Activated CD4-positive, alpha-beta T cell treated with anti-CD3 and anti-CD28 coated beads, Interleukin-2, amount 50 U/mL, for 24 hours (primary cell): ENCODE results near the gene TRPM2.
"Not testable (repeated sequence)": the region's sequence is repeated elsewhere in the genome, so short reads cannot be mapped to it uniquely, and the experiment has no call there.

ENCODE experiments used
- DNase-seq, 2 donors: peaks; one replicate each; pipeline ENCODE4 v3.0.0-alpha.2; 2020; ENCODE audit warnings: low read depth in 1 of 2, low spot score in 1 of 2

The TRPM2 gene

DNA sequence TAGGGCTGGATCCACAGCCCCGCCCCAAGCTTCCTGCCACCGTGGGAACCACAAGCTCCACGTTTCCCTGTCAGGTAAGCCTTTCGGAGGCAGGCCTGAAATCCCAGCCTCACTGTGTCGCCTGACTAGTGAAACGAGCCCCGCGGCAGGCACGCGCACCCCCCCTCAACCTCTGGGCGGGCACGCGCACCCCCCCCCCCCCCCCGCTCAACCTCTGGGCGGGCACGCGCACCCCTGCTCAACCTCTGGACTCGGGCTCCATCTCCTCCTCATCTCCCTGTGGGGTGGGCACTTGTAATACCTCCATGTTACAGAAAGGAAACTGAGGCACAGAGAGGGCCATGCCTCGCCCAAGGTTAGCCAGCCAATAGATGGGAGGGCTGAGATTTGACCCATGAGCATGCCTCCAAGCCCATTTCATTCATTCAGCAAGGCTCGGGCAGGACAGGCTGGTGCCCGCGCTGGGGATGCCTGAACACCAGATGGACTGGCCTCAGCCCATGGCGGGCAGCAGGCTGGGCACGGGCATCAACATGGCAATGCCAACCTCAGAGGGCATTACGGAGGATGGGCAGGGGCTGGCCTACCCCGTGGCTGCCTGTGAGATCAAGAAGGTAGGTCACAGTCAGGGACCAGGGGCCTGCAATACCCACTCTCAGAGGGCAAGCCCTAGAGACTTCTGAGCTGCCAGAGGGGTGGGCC lies 18.9 kb upstream of the TRPM2 start:
- DNase-seq = no peak

DNA sequence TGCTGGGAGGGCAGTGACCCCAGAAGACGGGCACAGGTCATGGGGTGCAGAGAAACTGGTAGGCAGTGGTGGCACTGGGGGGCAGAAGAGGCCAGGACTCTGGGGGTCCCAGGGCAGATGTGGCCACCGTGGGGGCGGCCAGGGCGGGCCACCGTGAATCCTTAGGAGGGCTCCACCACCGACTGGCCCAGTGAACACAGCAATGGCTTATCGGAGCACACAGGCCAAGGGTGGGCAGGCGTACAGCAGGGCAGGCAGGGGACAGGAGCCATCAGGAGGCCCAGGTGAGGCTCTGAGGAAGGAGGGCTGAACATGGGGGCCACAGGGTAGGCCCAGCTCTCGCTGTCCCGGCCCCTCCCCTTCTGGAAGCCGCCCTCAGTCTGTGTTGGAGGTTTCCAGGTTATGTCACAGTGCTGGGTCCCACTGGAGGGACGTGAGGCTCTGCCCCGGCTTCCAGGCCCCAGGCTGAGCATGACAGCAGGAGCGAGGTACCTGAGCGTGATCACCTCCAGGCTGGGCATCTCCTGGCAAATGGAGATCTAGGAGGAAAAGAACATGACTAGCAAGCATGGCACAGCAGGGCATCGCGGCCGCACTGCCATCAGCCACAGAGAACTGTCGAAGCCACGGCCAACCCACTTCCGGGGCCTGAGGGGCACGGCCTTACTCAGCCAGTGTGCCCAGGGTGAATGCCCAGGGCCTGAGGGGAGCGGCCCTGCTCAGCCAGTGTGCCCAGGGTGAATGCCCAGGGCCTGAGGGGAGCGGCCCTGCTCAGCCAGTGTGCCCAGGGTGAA lies 18.0 kb upstream of the TRPM2 start:
- no peak for DNase-seq

DNA sequence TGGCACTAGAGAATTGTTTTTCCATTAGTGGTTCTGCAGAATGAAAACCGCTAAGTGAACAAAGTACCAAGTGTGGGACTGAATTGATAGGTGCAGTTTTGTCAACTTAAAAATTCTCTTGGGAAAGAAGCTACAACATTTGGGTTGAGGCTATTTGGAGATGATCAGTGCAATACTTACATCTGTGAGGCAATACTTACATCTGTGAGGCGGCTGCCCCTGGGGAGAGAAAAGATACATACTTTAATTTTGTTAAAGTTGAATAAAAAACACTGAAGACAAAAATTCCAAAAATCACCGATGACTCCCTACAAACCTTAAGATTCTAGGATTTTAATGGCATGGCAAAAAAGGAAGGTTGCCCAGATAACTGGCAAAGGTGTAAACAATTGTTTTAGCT lies 16.0 kb upstream of the TRPM2 start:
- no peak for DNase-seq

DNA sequence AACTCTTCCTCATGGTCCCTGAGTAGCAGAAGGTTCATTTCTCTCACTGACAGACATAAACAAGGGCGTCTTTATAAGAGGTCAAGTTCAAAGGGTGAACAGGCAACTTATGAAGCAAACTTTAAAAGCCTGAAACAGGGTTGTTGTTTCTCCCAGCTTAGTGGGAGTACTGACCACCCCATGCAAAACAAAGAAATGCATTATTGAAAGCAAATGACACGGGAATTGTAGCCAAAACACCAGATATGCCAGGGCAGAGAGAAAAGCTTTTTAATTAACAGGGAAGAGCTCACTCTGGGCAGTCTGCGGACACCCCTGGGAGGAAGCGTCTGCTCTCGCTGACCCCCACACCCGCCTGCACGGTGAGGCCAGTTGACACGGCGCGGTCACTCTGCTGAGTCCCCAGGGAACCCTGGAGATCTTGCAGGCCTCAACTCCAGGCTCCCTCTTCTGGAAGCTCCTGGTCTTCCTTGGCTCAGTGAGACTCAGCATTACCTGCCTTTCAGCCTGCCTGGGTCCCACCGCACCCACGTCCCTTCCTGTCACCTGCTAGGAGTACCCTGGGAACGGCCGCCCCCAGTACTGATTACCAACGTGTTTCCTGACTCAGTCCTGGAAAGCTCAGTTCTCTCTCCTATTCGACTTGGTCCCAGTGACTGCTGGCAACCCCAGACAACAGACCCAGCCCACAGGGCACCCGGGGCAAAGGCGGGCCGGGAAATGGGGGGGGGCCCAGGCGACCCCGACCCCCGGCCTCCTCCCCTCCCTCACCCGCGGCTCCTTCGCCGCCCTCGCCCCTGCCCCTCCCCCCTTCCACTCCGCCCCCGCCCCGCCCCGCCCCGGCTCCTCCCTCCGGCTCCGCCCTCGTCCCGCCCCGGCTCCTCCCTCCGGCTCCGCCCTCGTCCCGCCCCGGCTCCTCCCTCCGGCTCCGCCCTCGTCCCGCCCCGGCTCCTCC lies 15.2 kb upstream of the TRPM2 start:
- peak; percentile 13 to 14 for DNase-seq

DNA sequence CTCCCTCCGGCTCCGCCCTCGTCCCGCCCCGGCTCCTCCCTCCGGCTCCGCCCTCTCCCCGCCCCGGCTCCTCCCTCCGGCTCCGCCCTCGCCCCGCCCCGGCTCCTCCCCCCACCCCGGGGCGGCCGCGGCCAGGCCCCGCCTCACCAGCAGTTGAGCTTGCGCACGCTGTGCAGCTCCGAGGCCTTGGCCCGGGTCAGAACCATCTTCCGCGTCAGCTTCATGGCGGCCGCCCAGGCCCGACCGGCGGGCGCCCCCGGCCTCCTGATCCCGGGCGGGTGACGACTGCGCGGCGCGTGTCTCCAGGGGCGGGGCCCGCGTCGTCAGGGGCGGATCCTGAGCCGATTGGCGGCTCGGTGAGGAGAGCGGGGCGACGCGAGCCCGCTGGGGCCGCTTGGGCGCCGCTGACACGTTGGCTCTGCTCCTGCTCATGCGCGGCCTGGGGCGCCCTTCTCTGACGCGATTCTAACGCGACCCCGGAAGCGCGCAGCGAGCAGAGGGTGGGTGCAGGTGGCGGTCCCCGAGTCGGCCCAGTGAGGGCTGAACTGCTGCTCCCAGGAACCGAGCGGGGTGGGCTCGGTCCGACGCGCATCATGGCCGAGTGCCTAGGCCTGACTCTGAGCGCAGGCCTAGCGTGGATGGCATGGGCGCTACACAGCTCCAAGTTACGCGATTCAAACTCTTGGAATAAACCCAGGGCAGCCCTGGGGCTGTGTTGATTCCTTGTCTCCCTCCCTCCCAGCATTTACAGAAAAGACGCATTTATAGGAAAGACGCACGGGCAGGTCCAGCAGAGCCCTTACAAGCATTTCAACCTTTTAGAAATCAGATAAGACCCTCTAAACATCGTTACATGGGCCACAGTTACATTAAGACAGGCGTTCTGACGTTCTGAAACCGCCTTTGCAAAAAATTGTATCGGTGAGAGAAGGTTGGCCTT lies 14.2 kb upstream of the TRPM2 start, which contains the start of gene CFAP410:
Gene CFAP410 (minus strand): TSS at position 420 of the 940 bp plus-strand sequence. CDS start 196 bp downstream, at position 224.
- peak; percentile 89 to 91 for DNase-seq

DNA sequence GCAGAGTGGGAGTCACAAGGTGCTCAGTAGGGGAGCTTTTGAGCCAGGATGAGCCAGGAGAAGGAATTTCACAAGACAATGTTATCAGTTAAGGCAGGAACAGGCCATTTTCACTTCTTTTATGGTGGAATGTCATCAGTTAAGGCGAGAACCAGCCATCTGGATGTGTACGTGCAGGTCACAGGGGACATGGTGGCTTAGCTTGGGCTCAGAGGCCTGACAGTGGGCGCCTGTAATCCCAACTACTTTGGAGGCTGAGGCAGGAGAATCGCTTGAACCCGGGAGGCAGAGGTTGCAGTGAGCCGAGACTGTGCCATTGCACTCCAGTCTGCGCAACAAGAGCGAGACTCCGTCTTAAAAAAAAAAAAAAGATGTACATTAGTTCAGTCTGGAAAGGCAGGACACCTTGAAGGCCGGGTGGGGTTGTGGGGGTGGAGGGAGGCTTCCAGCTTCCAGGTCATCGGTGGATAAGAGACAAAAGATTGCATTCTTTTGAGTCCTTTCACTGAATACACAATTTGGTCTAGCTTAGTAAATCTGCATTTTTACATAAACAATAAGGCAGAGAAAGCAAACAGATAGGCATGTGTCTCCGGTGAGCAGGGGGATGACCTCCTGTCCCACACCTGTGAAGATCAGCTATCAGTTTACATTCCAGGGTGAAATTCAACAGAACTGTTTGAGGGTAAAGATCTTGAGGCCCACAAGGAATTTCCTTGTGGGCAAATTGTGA lies 11.5 kb upstream of the TRPM2 start:
- not testable (repeated sequence) for DNase-seq

DNA sequence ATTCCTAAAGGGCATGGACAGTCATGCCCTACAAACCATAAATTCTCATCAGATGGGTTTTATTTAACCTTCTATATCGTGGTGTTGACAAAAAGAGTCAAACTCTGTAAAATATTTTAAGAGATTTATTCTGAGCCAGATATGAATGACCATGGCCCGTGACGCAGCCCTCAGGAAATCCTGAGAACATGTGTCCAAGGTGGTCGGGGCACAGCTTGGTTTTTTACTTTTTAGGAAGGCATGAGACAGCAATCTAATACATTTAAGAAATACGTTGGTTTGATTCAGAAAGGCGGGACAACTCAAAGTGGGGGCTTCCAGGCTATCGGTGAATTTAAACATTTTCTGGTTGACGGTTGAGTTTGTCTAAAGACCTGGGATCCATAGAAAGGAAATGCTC lies 10.4 kb upstream of the TRPM2 start:
- not testable (repeated sequence) for DNase-seq

DNA sequence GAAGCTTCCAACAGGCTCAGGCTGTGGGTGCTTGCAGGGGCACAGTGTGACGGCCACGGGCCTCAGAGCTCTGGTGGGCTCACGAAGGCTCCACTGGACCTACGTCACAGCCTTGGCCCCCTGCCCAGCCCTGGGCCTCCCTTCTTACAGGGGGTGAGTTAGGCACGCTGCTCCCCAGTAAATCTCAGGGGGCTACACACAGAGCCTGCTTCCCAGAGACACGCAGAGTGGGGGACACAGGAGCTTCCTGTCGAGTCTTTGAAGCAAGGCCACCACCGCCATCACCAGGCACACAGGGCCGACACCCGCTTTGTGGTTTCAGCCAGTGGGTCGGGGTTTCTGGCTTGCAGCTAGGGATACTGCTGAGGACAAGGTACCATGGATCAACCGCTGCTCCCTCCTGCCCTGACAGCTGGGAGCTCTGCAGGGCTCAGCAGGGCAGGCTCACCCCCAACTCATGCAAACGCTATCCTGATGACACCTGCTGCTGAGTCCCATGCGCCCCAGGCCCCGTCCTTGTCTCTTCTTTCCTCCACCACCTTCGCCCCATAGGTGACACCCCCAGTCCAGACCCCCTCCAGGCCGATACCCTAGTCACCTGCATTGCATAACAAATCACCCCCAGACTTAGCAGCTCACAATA lies 8.8 kb upstream of the TRPM2 start:
- no peak for DNase-seq

DNA sequence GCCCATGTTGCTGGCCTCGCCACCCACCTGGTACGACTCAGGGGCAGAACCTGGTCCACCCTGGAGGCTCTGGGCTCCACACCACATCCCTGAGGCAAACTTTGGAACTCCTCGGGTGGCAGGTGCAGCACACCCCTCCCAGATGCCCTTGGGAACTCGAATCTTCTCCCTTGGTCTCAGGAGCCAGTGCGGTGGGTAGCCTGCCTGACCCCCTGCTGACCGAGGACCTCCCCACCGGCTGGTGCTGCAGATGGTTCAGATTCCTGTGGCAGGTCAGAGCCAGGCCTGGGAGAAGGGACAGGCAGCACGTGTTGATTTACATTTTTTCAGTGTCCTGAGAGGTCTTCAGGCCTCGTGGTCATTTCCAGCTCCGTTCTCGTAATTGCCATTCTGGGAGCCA lies 7.9 kb upstream of the TRPM2 start:
- no peak for DNase-seq

DNA sequence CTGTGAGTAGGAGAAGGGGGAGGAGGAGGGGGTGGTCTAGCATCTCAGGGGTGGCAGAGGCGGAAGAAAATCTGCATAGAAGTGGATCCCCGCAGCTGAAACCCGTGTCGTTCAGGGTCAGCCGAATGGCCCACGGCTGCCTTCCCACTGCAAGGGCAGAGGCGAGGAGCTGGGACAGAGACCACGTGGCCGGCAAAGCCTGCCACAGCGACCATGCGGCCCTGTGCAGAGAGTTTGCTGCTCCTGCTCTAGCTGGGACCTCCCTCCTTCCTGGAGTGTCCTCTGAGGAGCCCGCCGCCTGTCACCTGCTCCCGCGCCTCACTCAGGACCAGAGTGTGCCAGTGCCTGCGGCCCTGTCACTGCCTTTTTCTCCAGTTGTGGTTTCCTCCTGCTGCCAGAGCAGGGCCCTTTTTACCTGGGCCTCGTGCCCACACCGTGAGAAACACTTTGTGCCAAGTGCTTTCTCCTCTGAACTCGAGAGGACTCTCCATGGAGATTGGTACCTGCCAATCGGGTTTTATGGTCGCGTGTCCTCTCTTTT lies 5.4 kb upstream of the TRPM2 start:
- no peak for DNase-seq

DNA sequence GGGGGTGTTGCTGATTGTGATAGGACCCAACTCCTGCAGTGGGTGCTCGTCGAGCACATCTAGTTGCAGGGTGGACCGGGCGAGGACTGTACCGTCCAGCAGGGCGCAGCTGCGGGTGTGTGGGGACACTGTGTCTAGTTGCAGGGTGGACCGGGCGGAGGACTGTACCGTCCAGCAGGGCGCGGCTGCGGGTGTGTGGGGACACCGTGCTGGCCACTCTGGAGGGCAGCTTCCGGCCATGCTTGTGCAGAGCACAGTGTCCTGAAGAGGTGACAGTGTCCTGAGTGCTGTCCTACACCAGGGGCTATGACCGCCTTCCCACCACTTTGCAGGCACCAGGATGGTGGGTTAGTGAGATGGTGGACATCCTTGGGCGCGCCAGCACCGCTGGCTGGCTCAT lies 4.6 kb upstream of the TRPM2 start:
- DNase-seq = no peak

DNA sequence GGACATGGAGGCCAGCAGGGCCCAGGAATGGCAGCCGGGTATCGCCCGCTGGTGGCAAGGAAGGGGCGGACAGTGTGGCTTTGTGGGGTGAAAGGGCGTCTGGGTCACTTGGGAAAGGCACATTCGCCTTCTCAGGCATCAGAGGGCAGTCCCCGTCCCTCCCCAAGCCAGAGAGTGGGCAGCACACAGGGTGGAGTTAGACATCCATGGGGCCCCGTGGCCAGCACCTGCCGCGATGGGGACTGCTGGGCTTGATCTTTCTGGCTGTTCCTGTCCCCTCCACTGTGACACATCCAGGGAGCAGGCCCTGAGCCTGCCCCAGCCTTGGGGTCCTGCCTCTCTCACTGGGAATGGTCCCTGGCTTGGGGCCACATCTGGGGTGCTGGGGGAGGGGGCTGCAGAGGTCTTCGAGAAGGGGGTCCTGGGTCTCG lies 4.0 kb upstream of the TRPM2 start:
- no peak for DNase-seq

DNA sequence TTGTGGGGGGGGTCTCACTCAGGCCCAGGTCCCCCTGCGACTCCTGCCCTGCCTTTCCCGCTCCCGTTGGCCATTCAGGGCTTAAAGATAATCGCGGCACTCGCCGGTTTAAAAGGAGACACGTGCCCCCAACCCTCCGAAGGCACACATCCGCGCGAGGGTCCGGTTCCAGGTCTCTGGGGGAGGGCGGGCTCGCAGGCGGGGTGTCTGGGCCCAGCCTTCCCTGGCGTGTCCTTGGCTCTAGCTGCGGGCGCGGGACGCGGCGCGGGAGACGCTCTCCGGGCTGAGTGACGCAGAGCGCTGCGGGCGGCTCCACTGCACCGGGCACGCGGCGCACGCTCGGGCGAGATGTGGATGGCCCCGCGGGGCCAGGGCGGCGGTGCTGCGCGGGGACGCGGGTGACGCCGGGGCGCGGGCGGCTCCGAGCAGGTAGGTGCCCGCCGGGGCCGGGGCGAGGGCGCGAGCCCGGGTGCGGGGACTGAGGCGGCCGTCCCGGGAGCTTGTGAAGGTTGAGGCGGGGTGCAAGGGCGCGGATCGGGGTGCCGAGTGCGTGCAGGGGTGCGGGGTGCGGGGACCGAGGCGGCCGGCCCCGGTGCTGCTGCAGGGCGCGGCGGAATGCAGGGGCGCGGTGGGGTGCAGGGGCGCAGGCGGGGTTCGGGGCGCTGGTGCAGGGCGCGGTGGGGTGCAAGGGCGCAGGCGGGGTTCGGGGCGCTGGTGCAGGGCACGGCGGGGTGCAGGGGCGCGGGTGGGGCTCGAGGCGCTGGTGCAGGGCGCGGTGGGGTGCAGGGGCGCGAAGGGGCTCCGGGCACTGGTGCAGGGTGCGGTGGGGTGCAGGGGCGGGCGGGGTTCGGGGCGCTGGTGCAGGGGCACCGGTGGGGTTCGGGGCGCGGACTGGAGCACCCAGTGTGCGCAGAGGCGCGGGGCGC lies 3.3 kb upstream of the TRPM2 start:
- DNase-seq = no peak

DNA sequence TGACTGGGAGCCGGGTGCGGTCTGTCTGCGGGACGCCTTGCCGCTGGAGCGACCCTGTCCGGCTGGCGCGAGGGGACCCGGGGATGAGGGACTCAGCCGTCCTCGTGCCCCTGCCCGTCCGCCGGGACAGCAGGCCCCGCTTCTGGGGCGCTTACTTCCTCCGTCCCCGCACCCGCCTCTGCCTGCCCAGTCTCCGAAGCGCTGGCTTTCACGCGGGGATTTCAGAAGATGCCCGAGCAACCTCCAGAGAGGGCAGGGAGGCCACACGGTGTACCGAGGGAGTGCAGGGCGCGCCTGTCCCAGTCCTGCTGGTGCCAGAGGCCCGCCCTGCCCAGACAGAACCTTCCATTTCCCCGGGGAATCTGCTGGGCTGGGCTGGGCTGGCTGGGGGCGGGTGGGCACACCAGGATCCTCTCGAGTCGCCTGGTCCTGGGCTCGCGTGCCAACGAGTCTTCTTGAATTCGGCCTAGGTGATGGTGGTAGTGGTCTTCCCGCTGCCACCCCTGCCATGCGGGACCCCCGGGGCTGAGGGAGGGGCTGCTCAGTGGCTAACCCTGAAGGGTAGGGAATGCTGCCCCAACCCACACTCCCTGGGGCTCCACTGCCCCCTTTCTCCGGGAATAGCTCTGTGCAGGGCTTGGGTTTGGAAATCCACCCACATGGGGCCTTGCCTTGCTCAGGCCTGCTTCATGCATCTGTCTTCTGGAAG lies 2.5 kb upstream of the TRPM2 start:
- no peak for DNase-seq

DNA sequence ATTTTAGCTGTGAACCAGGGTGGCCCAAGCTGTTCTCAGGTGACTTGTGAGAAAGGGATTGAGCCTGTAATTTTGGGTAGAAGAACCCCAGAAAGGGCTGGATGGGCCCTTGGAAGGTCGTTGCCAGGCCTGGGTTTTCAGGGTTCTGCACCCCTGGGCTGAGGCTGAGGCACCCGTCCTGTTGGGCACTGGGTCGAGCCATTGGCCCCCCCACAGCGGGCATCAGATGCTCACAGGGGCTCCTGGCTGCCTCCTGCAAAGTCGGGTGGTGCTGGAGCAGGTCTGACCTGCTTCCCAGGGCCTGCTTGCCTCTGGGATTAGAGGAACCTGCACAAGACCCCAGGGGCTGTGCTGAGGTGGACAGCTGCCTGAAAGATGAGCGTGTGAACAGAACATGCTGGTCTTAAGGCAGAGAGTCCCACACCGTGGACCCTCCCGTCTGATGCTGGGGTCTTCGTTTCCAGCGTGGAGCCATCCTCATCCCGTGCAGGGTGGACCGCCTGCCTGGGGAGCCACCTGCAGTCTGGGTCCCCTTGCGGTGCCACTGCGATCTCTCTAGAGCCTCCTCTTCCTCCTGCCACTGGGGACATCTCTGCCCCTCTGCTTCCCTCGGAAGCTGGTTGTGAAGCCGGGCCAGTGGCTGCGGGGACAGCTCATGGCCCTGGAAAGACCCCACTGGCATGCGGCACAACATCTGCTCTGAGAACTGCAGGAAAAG lies 1.7 kb upstream of the TRPM2 start:
- no peak for DNase-seq

DNA sequence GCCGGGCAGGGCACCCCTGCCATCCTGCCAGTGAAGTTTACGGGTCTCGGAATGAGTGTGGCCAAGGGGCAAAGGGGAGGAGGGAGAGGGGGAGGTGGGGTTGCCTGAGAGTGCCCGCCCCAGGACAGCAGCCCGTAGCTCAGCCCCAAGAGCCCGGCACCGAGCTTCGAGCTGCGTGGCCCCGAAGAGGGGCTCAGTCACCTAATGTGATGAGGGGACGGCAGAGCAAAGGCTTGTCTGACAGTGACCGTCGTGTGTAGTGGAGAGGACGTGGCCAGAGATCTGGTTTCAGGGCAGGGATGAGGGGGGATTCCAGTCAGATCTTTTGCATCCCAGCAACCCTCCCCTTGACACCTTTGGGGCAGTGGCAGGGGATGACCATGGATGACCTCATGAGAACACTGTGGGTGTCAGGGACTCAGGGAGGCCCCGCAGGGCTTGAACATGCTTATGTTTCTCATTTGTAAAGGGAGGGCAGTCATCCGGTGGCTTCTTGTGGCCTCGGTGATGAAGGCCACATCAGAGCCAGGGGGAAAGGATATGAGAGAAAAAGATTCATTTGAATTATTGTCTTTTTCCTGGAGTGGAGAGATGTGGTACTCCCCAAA lies 1.1 kb upstream of the TRPM2 start:
- DNase-seq = no peak
